Esophagus squamous epithelium (tissue), 5 donors: ENCODE results near the gene FOXL3. TPM values are rescaled to one million over a fixed set of nuclear protein-coding genes. Genes with fewer than 3 reads are reported as not detected.
"Not testable (repeated sequence)": the region's sequence is repeated elsewhere in the genome, so short reads cannot be mapped to it uniquely, and the experiment has no call there.

Experiments
- DNase-seq: peaks from one replicate; lab custom pipeline; 2025; lab: John Stamatoyannopoulos, UW
- H3K27ac ChIP-seq, 4 donors: fragments of 200-600 bp; sonication (generic); one replicate each; pipeline ENCODE4 v1.5.1; 2016 to 2019; ENCODE audit warnings: mild to moderate bottlenecking in 1 of 4
- H3K27me3 ChIP-seq, 4 donors: fragments of 200-600 bp; sonication (generic); 1 replicate in 3 of 4; 2 replicates in 1 of 4; pipeline versions ENCODE4 v1.5.1 to v1.6.0; 2017 to 2021; ENCODE audit warnings: antibody characterized with exemption in 1 of 4
- H3K36me3 ChIP-seq, 3 donors: fragments of 200-600 bp; sonication (generic); one replicate each; pipeline ENCODE4 v1.5.1; 2016 to 2019
- H3K4me1 ChIP-seq, 3 donors: fragments of 200-600 bp; sonication (generic); one replicate each; pipeline ENCODE4 v1.5.1; 2017 to 2019
- H3K4me3 ChIP-seq, 4 donors: fragments of 200-600 bp; sonication (generic); 1 replicate in 3 of 4; 2 replicates in 1 of 4; pipeline ENCODE4 v1.5.1; 2016 to 2019; ENCODE audit warnings: mild to moderate bottlenecking in 2 of 4, moderate library complexity in 1 of 4
- H3K9me3 ChIP-seq, 3 donors: fragments of 200-600 bp; sonication (generic); one replicate each; pipeline ENCODE4 v1.5.1; 2016 to 2019
- CTCF ChIP-seq, 6 experiments: fragments of 450-650 bp in 4 of 6; fragments of 200-600 bp in 2 of 6; sonication (generic) in 2 of 6; IDR thresholded peaks; one replicate each; pipeline ENCODE4 v1.5.1; 2016 to 2019; ENCODE audit warnings: antibody characterized with exemption in 6 of 6, mild to moderate bottlenecking in 4 of 6, moderate library complexity in 4 of 6
- POLR2A ChIP-seq, 4 donors: fragments of 450-650 bp; IDR thresholded peaks; one replicate each; pipeline ENCODE4 v1.6.1; 2017; ENCODE audit warnings: antibody characterized with exemption in 4 of 4, mild to moderate bottlenecking in 4 of 4, moderate library complexity in 3 of 4
- WGBS, 2 donors: methylation state at CpG; one replicate each; pipeline ENCODE4 v1.1.5; 2018; 5-methylcytosine and 5-hydroxymethylcytosine counted together
- intact Hi-C: fragments of 100-400 bp; cut with DNase I; formaldehyde crosslinking; loops from one replicate; pipeline ENCODE4 v1.15.0; 2022
- total RNA-seq, 4 donors: library from RNA; depleted of rRNA; stranded (reverse); fragments of >200 nt; gene quantifications; one replicate each; pipeline ENCODE4 v1.1.0, GENCODE V29; 2016
- donor health status: DM: yes; HTN: yes; CAD: no.

FOXL3 gene
- total RNA-seq, 4 donors from 2014 or later, result not detected

- DNase-seq, result no peak
- Histone ChIP-seq H3K4me3 (no peak overlapping the region), H3K27ac (no peak overlapping the region), H3K4me1 (peaks cover 13 to 20% (median 14%) of the 10 kb centered on the region in 3 donors), H3K27me3 (peaks cover 0 to 39% (median 0%) of the 10 kb centered on the region in 4 donors), H3K36me3 (no peaks in the 10 kb centered on the region), H3K9me3 (no peaks in the 10 kb centered on the region)
- TF ChIP-seq POLR2A (IDR thresholded peaks at IDR 0.05), result no peak
- no peak for TF ChIP-seq CTCF (IDR thresholded peaks at IDR 0.05)
- intact Hi-C loops, result no loop called here
- 93 to 100% methylated on average over 1 to 3 of the region's 11 CpGs for WGBS, 2 donors
Observed at GRCh38 chr7:335358-336148, 45.6 kb downstream of the FOXL3 start.

DNA sequence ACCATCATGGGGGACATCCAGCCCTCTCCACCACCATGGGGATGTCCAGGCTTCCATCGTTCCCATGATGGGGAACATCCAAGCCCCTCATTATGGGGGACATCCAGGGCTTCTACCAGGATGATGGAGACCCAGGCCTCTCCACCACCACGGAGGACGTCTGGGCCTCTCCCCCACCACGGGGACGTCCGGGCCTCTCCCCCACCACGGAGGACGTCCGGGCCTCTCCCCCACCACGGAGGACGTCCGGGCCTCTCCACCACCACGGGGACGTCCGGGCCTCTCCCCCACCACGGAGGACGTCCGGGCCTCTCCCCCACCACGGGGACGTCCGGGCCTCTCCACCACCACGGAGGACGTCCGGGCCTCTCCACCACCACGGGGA lies 46.2 kb downstream of the FOXL3 start:
- H3K36me3 ChIP-seq, DNase-seq, H3K27ac ChIP-seq, H3K4me3 ChIP-seq, H3K9me3 ChIP-seq, intact Hi-C loops: not testable (repeated sequence)
- H3K4me1 ChIP-seq, result peaks cover 13 to 23% (median 14%) of the 10 kb centered on the region in 3 donors
- H3K27me3 ChIP-seq, result peaks cover 0 to 41% (median 0%) of the 10 kb centered on the region in 4 donors
- 100% methylated on average over 1 of the region's 25 CpGs for whole genome bisulfite sequencing, 2 donors

DNA sequence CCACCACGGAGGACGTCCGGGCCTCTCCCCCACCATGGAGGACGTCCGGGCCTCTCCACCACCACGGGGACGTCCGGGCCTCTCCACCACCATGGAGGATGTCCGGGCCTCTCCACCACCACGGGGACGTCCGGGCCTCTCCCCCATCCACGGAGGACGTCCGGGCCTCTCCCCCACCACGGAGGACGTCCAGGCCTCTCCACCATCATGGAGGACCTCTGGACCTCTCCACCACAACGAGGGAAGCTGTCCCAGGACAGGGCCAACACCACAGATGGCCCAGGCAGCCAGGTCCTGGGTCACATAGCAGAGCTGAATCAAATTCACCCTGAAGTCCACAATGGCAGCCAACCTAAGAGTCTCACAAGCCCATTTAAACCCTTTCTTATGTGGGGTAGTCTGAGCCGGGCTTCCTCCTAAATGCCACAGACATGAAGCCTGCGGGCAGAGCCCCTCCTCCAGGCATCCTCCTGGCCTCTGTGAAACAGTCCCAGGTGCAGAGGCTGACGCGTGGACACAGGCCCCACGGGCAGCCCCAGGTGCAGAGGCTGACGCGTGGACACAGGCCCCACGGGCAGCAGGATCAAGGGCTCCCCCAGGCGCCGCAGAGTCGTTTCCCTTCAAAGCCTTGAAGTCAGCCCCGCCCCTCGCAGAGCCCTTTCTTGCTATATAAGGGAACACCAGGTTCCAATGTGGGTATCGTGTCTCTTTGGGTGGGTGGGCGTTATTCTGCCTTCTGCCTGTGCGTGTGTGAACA lies 47.0 kb downstream of the FOXL3 start:
- no peak overlapping the region for H3K27ac ChIP-seq
- WGBS, 2 donors, result 58 to 85% methylated on average over 3 to 8 of the region's 34 CpGs

GRCh38 chr7:337567-337951 lies 47.6 kb downstream of the FOXL3 start:
- peaks cover 0 to 33% (median 0%) of the 10 kb centered on the region in 4 donors for H3K27me3 ChIP-seq
- H3K27ac ChIP-seq, result no peak overlapping the region
- TF ChIP-seq POLR2A (IDR thresholded peaks at IDR 0.05) (no peak), CTCF (IDR thresholded peaks at IDR 0.05) (no peak)
- WGBS, 2 donors, result 64 to 83% methylated on average over 6 to 7 of the region's 17 CpGs
- H3K4me1 ChIP-seq, result peaks cover 9 to 26% (median 11%) of the 10 kb centered on the region in 3 donors
- intact Hi-C loops, result no loop called here
- H3K9me3 ChIP-seq, result no peaks in the 10 kb centered on the region
- no peak for DNase-seq
- no peak overlapping the region for H3K4me3 ChIP-seq
- H3K36me3 ChIP-seq, result no peaks in the 10 kb centered on the region

More for the DNA sequence above, 47.0 kb downstream of the FOXL3 start:
- no peak for DNase-seq
- TF ChIP-seq POLR2A (IDR thresholded peaks at IDR 0.05), result no peak
- no peak for TF ChIP-seq CTCF (IDR thresholded peaks at IDR 0.05)
- intact Hi-C loops, result no loop called here
- Histone ChIP-seq H3K9me3 (no peaks in the 10 kb centered on the region), H3K27me3 (peaks cover 0 to 39% (median 0%) of the 10 kb centered on the region in 4 donors), H3K4me1 (peaks cover 13 to 30% (median 14%) of the 10 kb centered on the region in 3 donors), H3K4me3 (no peak overlapping the region), H3K36me3 (no peaks in the 10 kb centered on the region)

- intact Hi-C loops, result no loop called here
- peaks cover 0 to 17% (median 2%) of the 10 kb centered on the region in 3 donors for H3K4me1 ChIP-seq
- WGBS, 2 donors, result 89 to 97% methylated on average over 9 to 10 of the region's 31 CpGs
- H3K27me3 ChIP-seq, result peaks cover 0 to 26% (median 0%) of the 10 kb centered on the region in 4 donors
- no peaks in the 10 kb centered on the region for H3K36me3 ChIP-seq
- H3K27ac ChIP-seq, result no peak overlapping the region
- H3K4me3 ChIP-seq, result no peak overlapping the region
- H3K9me3 ChIP-seq, result no peaks in the 10 kb centered on the region
- no peak for DNase-seq
- no peak for TF ChIP-seq POLR2A (IDR thresholded peaks at IDR 0.05)
- TF ChIP-seq CTCF (IDR thresholded peaks at IDR 0.05), result no peak
Observed at GRCh38 chr7:338295-339061, 48.5 kb downstream of the FOXL3 start.
